PFSK-1 (cell line): ENCODE data around the gene ESRRA.

Experiments
- FOXP2 ChIP-seq: optimal IDR thresholded peaks from 2 replicates; pipeline ENCODE3; 2011; ENCODE audit warnings: borderline replicate concordance, control low read depth, inconsistent platforms; ENCODE audit not compliant: insufficient read depth; ENCODE audit errors: extremely low read length, extremely low read depth
- POLR2AphosphoS5 ChIP-seq: IDR thresholded peaks from 2 replicates; pipeline ENCODE4 v1.6.1; 2012; ENCODE audit warnings: low read depth, mild to moderate bottlenecking, control low read depth, low read length, moderate library complexity
- REST ChIP-seq, 2 experiments: IDR thresholded peaks; 2 replicates each; pipeline versions ENCODE4 v1.6.1 to v1.8.0; 2011 to 2012; ENCODE audit warnings: low read depth in 2 of 2, low read length in 2 of 2, control low read depth in 1 of 2, inconsistent platforms in 1 of 2, mild to moderate bottlenecking in 1 of 2, moderate library complexity in 1 of 2; ENCODE audit not compliant: insufficient read depth in 1 of 2
- SIN3A ChIP-seq: IDR thresholded peaks from 2 replicates; pipeline ENCODE4 v1.6.1; 2012; ENCODE audit warnings: mild to moderate bottlenecking, low read length, moderate library complexity, borderline replicate concordance; ENCODE audit not compliant: insufficient read depth
- TAF1 ChIP-seq: IDR thresholded peaks from 2 replicates; pipeline ENCODE4 v1.6.1; 2012; ENCODE audit warnings: low read length, control low read depth, borderline replicate concordance; ENCODE audit not compliant: insufficient read depth

The ESRRA gene

DNA sequence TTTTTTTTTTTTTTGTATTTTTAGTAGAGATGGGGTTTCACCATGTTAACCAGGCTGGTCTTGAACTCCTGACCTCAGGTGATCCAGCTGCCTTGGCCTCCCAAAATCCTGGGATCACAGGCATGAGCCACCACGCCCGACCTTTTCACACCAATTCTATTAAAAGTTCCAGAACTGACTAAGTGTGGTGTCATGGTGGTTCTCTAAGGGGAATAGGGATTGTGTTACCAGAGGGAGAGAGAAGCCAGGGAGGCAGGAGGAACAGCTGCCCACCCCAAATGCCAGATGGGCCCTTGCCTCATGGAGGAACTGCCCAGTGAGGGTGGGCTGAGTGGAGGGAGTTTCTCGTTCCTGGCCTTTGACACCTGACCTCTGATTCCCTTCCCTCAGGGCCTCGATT lies 59.6 kb downstream of the ESRRA start:
- no peak for TF ChIP-seq REST (IDR thresholded peaks at IDR 0.05; ENCODE audit: insufficient read depth in 1 of 2, low read depth in 2 of 2, low read length in 2 of 2)
- TF ChIP-seq FOXP2 = no peak
- no peak for TF ChIP-seq POLR2AphosphoS5
- no peak for TF ChIP-seq TAF1
- TF ChIP-seq SIN3A = no peak
